Measurements from ENCODE around the gene LTBP1.
"Not testable (repeated sequence)": the region's sequence is repeated elsewhere in the genome, so short reads cannot be mapped to it uniquely, and the experiment has no call there.

LTBP1 gene

DNA sequence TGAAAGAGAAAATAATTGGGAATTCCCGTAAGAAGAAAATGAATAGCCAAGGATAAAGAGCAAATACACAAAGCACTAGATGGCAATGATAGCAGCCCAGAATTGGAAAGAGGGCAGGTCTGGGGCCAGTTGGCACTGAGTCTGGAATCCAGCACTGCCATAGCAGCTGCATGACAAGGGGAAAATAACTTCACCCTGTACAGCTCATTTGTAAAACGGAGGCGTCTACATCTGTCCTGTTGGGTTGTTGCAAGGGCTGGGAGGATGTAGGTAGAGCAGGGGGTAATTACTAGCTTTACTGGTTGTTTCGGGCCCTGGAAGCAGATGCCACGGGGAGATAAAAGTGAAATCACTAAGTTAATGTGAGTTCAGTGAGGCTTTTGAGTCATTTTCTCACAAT is 419.7 kb downstream of the LTBP1 start:
- Histone ChIP-seq H3K36me3 (ENCODE audit: control insufficient read depth, low read length) (peaks cover 83% of the 10 kb centered on the region), H3K27ac (ENCODE audit: low read depth, low read length) (no peak overlapping the region)

DNA sequence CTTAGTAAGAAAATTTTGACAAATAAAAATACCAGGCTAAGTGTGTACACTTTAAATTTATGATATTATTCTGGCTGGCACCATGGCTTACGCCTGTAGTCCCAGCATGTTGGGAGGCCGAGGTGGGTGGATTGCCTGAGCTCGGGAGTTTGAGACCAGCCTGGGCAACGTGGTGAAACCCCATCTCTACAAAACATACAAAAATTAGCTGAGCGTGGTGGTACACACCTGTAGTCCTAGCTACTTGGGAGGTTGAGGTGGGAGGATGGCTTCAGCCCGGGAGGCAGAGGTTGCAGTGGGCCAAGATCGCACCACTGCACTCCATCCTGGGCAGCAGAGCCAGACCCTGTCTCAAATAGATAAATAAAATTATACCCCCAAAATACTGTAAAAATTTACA is 421.8 kb downstream of the LTBP1 start:
- H3K27ac ChIP-seq (ENCODE audit: low read depth, low read length); H3K4me2 ChIP-seq (ENCODE audit: low read length); H3K27me3 ChIP-seq (ENCODE audit: control insufficient read depth, low read length); H3K4me1 ChIP-seq (ENCODE audit: control insufficient read depth, low read length); H4K20me1 ChIP-seq (ENCODE audit: control insufficient read depth, insufficient read depth, low read depth, low read length); H3K79me2 ChIP-seq (ENCODE audit: control insufficient read depth, low read length); H3K4me3 ChIP-seq (ENCODE audit: low read length); H3K9me2 ChIP-seq (replicated peaks; ENCODE audit: control insufficient read depth, low read length); H3F3A ChIP-seq (ENCODE audit: control insufficient read depth, insufficient read depth); H3K9me3 ChIP-seq (ENCODE audit: control insufficient read depth, insufficient read depth, low read length): not testable (repeated sequence)
- peaks cover 70% of the 10 kb centered on the region for H3K36me3 ChIP-seq (ENCODE audit: control insufficient read depth, low read length)

More for the DNA sequence above, 419.7 kb downstream of the LTBP1 start:
- H3K4me3 ChIP-seq (ENCODE audit: low read length): no peak overlapping the region
- H3K79me2 ChIP-seq (ENCODE audit: control insufficient read depth, low read length): no peaks in the 10 kb centered on the region
- no peaks in the 10 kb centered on the region for H3K9me3 ChIP-seq (ENCODE audit: control insufficient read depth, insufficient read depth, low read length)
- no peaks in the 10 kb centered on the region for H3K9me2 ChIP-seq (replicated peaks; ENCODE audit: control insufficient read depth, low read length)
- no peaks in the 10 kb centered on the region for H3K27me3 ChIP-seq (ENCODE audit: control insufficient read depth, low read length)
- TF ChIP-seq, protein P1, sequence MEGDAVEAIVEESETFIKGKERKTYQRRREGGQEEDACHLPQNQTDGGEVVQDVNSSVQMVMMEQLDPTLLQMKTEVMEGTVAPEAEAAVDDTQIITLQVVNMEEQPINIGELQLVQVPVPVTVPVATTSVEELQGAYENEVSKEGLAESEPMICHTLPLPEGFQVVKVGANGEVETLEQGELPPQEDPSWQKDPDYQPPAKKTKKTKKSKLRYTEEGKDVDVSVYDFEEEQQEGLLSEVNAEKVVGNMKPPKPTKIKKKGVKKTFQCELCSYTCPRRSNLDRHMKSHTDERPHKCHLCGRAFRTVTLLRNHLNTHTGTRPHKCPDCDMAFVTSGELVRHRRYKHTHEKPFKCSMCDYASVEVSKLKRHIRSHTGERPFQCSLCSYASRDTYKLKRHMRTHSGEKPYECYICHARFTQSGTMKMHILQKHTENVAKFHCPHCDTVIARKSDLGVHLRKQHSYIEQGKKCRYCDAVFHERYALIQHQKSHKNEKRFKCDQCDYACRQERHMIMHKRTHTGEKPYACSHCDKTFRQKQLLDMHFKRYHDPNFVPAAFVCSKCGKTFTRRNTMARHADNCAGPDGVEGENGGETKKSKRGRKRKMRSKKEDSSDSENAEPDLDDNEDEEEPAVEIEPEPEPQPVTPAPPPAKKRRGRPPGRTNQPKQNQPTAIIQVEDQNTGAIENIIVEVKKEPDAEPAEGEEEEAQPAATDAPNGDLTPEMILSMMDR (IDR thresholded peaks at IDR 0.05; ENCODE audit: low read depth, low read length, poor library complexity, severe bottlenecking): no peak
- TF ChIP-seq EZH2phosphoT487 (IDR thresholded peaks at IDR 0.05; ENCODE audit: borderline replicate concordance, low read length): no peak
- peaks cover 3% of the 10 kb centered on the region; the same call in 1 of the 2 replicates for H3F3A ChIP-seq (ENCODE audit: control insufficient read depth, insufficient read depth)
- no peaks in the 10 kb centered on the region for H3K4me1 ChIP-seq (ENCODE audit: control insufficient read depth, low read length)
- no peak overlapping the region for H3K4me2 ChIP-seq (ENCODE audit: low read length)
- no peaks in the 10 kb centered on the region for H4K20me1 ChIP-seq (ENCODE audit: control insufficient read depth, insufficient read depth, low read depth, low read length)

DNA sequence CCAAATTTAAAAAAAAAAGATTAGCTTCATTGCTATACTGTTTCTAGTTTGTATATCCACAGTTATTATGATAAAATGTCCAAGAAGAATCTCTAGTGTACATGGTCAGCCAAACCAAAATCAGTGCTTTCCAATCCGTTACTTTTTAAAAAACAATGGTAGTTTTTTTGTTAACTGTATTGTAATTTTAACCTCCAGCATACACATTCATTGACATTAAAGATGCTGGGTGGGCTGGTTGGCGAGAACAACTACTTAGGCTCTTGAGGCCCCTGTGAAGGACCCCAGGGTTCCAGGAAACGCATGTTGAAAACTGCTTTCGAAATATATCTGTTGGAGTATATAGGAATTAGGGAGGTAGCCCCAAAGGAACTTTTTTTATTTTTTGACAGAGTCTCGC is 422.4 kb downstream of the LTBP1 start:
- no peaks in the 10 kb centered on the region for H3K9me3 ChIP-seq (ENCODE audit: control insufficient read depth, insufficient read depth, low read length)
- H3K27me3 ChIP-seq (ENCODE audit: control insufficient read depth, low read length): no peaks in the 10 kb centered on the region
- H3K27ac ChIP-seq (ENCODE audit: low read depth, low read length): no peak overlapping the region
- H3K4me3 ChIP-seq (ENCODE audit: low read length): no peak overlapping the region
- peaks cover 63% of the 10 kb centered on the region for H3K36me3 ChIP-seq (ENCODE audit: control insufficient read depth, low read length)
- no peak for TF ChIP-seq EZH2phosphoT487 (IDR thresholded peaks at IDR 0.05; ENCODE audit: borderline replicate concordance, low read length)
- TF ChIP-seq, protein P1 (IDR thresholded peaks at IDR 0.05; ENCODE audit: low read depth, low read length, poor library complexity, severe bottlenecking): no peak
- H3K4me2 ChIP-seq (ENCODE audit: low read length): no peak overlapping the region
- no peaks in the 10 kb centered on the region for H3K79me2 ChIP-seq (ENCODE audit: control insufficient read depth, low read length)
- no peaks in the 10 kb centered on the region for H3K4me1 ChIP-seq (ENCODE audit: control insufficient read depth, low read length)
- H3K9me2 ChIP-seq (replicated peaks; ENCODE audit: control insufficient read depth, low read length): no peaks in the 10 kb centered on the region
- peaks cover 3% of the 10 kb centered on the region; the same call in 1 of the 2 replicates for H3F3A ChIP-seq (ENCODE audit: control insufficient read depth, insufficient read depth)
- H4K20me1 ChIP-seq (ENCODE audit: control insufficient read depth, insufficient read depth, low read depth, low read length): no peaks in the 10 kb centered on the region

DNA sequence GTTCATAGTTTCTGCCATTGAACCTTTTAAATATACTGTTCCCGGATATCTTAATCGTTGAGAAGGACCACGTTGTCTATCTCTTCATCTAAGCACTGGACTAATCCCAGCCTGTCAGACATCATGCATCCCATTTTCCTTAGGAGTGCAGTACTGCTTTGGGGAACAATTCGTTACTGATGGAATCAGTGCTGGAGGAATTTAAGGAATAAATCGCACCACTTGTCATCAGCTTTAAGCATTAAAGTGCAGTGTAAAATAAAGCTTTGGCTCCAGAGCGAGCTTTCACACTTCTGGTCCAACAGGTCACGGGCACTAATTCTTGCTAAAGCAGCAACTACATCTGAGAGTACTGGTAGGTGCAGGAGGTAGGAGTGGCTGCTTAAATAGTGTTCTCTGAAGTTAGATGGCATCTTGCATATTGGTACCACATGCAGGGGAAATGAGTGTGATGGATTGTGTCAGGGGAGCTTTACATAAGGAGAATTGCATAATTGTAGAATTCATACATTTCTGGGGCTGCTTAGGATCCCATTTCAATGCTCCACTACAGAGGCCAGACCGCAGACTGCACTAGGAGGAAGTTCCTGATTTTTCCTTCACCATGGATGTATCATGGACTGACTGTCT is 424.0 kb downstream of the LTBP1 start:
- H3F3A ChIP-seq (ENCODE audit: control insufficient read depth, insufficient read depth): peaks cover 3% of the 10 kb centered on the region; the same call in 1 of the 2 replicates
- no peak for TF ChIP-seq EZH2phosphoT487 (IDR thresholded peaks at IDR 0.05; ENCODE audit: borderline replicate concordance, low read length)
- TF ChIP-seq, protein P1 (IDR thresholded peaks at IDR 0.05; ENCODE audit: low read depth, low read length, poor library complexity, severe bottlenecking): no peak
- H3K79me2 ChIP-seq (ENCODE audit: control insufficient read depth, low read length): no peaks in the 10 kb centered on the region
- H3K9me2 ChIP-seq (replicated peaks; ENCODE audit: control insufficient read depth, low read length): no peaks in the 10 kb centered on the region
- H3K4me3 ChIP-seq (ENCODE audit: low read length): no peak overlapping the region
- H3K27me3 ChIP-seq (ENCODE audit: control insufficient read depth, low read length): no peaks in the 10 kb centered on the region
- H3K4me2 ChIP-seq (ENCODE audit: low read length): no peak overlapping the region
- no peaks in the 10 kb centered on the region for H3K4me1 ChIP-seq (ENCODE audit: control insufficient read depth, low read length)
- H3K9me3 ChIP-seq (ENCODE audit: control insufficient read depth, insufficient read depth, low read length): no peaks in the 10 kb centered on the region
- no peaks in the 10 kb centered on the region for H4K20me1 ChIP-seq (ENCODE audit: control insufficient read depth, insufficient read depth, low read depth, low read length)
- peaks cover 50% of the 10 kb centered on the region for H3K36me3 ChIP-seq (ENCODE audit: control insufficient read depth, low read length)
- no peak overlapping the region for H3K27ac ChIP-seq (ENCODE audit: low read depth, low read length)

All from DOHH2 (cell line).